ENCODE results near the gene TBL1XR1.
"Not testable (repeated sequence)": the region's sequence is repeated elsewhere in the genome, so short reads cannot be mapped to it uniquely, and the experiment has no call there.

Gene TBL1XR1

DNA sequence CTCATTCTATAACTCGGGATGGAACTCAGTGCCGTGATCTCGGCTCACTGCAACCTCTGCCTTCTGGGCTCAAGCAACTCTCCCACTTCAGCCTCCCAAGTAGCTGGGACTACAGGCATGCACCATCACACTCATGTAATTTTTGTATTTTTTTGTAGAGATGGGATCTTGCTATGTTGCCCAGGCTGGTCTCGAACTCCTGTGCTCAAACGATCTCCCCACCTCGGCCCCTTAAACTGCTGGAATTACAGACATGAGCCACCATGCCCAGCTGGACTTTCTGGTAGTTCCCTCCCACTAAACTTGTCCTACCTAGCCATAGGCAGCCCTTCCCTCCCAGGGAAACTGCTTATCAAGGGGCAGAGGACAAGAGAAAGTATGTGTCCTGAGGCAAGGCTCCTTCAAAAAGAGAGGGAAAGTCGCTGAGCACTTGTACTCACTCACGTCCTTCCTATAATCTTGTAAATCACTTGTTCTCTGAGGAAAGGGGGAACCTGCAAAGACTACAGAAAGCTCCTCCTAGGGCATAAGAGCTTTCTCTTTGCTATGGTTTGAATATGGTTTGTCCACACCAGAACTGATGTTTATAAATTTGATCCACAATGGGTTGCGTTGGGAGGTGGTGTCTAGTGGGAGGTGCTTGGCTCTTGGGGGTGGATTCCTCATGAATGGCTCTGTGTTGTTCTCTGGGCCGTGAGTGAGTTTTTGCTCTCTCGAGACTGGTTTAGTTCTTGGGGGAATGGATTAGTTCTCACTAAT, 13.6 kb upstream of the TBL1XR1 start:
- POLR2A ChIA-PET (ENCODE audit: low non-redundant PET), result no interaction called here
- TF ChIP-seq, protein P1, sequence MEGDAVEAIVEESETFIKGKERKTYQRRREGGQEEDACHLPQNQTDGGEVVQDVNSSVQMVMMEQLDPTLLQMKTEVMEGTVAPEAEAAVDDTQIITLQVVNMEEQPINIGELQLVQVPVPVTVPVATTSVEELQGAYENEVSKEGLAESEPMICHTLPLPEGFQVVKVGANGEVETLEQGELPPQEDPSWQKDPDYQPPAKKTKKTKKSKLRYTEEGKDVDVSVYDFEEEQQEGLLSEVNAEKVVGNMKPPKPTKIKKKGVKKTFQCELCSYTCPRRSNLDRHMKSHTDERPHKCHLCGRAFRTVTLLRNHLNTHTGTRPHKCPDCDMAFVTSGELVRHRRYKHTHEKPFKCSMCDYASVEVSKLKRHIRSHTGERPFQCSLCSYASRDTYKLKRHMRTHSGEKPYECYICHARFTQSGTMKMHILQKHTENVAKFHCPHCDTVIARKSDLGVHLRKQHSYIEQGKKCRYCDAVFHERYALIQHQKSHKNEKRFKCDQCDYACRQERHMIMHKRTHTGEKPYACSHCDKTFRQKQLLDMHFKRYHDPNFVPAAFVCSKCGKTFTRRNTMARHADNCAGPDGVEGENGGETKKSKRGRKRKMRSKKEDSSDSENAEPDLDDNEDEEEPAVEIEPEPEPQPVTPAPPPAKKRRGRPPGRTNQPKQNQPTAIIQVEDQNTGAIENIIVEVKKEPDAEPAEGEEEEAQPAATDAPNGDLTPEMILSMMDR (conservative IDR thresholded peaks at IDR 0.05; ENCODE audit: low read depth), result no peak
- CTCF ChIA-PET, result interaction anchor here (0.6 to 0.7 kb wide), 2 partner anchors 7 to 59 kb away, joined by 4 read pairs; no protein-coding TSS in a partner anchor
- DNase-seq (ENCODE audit: low spot score), result no peak
- no peak overlapping the region for H3K27ac ChIP-seq

DNA sequence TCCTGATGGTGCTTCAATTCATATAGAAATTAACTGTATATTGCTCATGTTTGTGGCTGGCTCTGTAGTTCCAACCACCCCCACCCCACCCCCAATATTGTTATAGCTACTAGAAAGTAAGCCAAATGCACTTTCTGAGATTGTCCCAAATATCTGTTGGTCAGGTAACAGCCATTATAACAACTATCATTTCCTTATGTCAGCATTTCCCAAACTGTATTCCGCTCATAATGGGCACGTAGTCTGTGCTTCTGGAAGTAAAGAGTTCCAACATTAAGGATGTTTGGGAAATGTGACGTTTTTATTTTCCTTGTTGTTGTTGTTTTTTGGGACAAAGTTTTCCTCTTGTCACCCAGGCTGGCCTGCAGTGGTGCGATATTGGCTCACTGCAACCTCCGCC, 12.2 kb upstream of the TBL1XR1 start:
- CTCF ChIA-PET, result no interaction called here
- TF ChIP-seq, protein P1 (conservative IDR thresholded peaks at IDR 0.05; ENCODE audit: low read depth), result no peak
- POLR2A ChIA-PET (ENCODE audit: low non-redundant PET), result no interaction called here
- H3K27ac ChIP-seq, result no peak overlapping the region
- DNase-seq (ENCODE audit: low spot score), result no peak

DNA sequence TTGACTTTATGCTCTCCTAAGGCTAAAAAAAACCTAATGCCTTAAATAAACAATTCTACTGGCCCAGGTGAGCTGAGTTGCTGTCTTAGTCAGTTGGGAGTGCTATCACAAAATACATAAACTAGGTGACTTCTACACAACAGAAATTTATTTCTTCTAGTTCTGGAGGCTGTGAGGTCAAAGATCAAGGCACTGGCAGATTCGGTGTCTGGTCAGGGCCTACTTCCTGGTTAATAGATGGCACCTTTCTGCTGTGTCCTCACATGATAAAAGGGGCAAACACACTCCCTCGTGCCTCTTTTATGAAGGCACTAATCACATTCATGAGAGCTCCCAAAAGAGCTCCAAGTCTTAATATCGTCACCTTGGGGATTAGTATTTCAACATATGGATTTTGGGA, 11.5 kb upstream of the TBL1XR1 start:
- CTCF ChIA-PET, result no interaction called here
- POLR2A ChIA-PET (ENCODE audit: low non-redundant PET), result no interaction called here
- H3K27ac ChIP-seq, result no peak overlapping the region
- no peak for DNase-seq (ENCODE audit: low spot score)
- TF ChIP-seq, protein P1 (conservative IDR thresholded peaks at IDR 0.05; ENCODE audit: low read depth), result no peak

DNA sequence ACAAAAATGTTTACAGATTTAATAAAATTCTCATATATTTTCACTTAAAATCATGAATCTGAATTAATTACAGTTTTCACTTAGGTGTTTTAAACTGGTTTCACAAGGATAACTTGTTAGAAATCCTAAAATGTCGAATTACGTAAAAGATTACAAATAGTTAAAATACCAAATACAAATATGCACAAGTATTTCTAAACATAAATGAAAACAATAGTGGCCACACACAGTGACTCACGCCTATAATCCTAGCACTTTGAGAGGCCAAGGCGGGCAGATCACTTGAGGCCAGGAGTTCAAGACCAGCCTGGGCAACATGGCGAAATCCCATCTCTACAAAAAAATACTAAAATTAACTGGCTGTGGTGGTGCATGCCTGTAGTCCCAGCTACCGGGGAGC, 10.9 kb upstream of the TBL1XR1 start:
- TF ChIP-seq, protein P1 (conservative IDR thresholded peaks at IDR 0.05; ENCODE audit: low read depth), result no peak
- ChIA-PET CTCF (no interaction called here), POLR2A (ENCODE audit: low non-redundant PET) (no interaction called here)
- H3K27ac ChIP-seq, result no peak overlapping the region
- no peak for DNase-seq (ENCODE audit: low spot score)

DNA sequence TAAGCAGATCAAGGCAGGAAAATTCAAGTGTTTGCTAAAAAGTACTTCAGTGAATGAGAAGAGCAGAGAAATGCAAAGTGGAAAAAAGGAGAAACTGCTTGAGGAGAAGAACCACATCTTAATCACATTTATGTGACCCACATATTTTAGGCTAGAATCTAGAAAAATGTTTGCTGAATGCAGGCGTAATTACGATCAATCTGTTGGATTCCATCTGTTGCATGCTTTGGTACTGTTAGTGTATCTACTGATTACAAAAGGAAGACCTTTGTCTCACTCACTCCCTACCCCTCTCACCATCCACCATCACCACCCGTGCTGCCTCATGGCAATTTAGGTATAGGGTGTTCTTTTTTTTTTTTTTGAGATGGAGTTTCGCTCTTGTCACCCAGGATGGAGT, 9.7 kb upstream of the TBL1XR1 start:
- no peak for DNase-seq (ENCODE audit: low spot score)
- H3K27ac ChIP-seq, result no peak overlapping the region
- ChIA-PET POLR2A (ENCODE audit: low non-redundant PET) (interaction anchor here (0.7 kb wide), 1 partner anchor 156 kb away, joined by 3 read pairs; no protein-coding TSS in a partner anchor), CTCF (no interaction called here)
- TF ChIP-seq, protein P1 (conservative IDR thresholded peaks at IDR 0.05; ENCODE audit: low read depth), result no peak

DNA sequence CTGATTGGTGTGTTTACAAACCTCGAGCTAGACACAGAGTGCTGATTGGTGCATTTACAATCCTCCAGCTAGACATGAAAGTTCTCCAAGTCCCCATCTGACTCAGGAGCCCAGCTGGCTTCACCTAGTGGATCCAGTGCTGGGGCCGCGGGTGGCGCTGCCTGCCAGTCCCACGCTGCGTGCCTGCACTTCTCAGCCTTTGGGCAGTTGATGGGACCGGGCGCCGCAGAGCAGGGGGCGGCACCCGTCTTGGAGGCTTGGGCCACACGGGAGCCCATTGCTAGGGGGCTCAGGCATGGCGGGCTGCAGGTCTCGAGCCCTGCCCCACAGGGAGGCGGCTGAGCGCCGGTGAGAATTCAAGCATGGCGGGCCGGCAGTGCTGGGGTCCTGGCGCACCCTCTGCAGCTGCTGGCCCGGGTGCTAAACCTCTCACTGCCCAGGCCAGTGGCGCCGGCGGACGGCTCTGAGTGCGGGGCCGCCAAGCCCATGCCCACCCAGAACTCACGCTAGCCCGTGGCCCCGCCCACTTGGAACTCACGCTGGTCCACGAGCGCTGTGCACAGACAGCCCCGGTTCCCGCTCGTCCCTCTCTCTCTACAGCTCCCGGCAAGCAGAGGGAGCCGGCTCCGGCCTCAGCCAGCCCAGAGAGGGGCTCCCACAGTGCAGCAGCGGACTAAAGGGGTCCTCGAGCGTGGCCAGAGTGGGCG, 6.6 kb upstream of the TBL1XR1 start:
- POLR2A ChIA-PET (ENCODE audit: low non-redundant PET), result no interaction called here

DNA sequence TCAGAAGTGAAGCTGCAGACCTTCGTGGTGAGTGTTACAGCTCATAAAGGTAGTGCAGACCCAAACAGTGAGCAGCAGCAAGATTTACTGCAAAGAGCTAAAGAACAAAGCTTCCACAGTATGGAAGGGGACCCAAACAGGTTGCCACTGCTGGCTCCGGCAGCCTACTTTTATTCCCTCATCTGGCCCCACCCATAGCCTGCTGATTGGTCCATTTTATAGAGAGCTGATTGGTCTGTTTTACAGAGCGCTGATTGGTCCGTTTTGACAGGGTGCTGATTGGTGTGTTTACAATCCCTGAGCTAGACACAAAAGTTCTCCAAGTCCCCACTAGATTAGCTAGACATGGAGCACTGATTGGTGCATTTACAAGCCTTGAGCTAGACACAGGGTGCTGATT, 5.7 kb upstream of the TBL1XR1 start:
- POLR2A ChIA-PET (ENCODE audit: low non-redundant PET); H3K27ac ChIP-seq; DNase-seq (ENCODE audit: low spot score): not testable (repeated sequence)
- CTCF ChIA-PET, result interaction anchor here (0.6 kb wide), 1 partner anchor 1019 kb away, joined by 3 read pairs; no protein-coding TSS in a partner anchor

More for the DNA sequence above, 6.6 kb upstream of the TBL1XR1 start:
- TF ChIP-seq, protein P1 (conservative IDR thresholded peaks at IDR 0.05; ENCODE audit: low read depth), result no peak
- H3K27ac ChIP-seq, result no peak overlapping the region
- CTCF ChIA-PET, result interaction anchor here (0.6 kb wide), 1 partner anchor 1019 kb away, joined by 3 read pairs; no protein-coding TSS in a partner anchor
- no peak for DNase-seq (ENCODE audit: low spot score)
